SIG-M5 (cell line): ENCODE results near the gene CHCHD10.

Experiments
- DNase-seq: peaks from one replicate; lab custom pipeline; 2025; lab: John Stamatoyannopoulos, UW

CHCHD10 gene

GRCh38 chr22:23767673-23768548 is at the start of gene CHCHD10:
Gene CHCHD10, minus strand, starts transcription at chr22:23767972. Its CDS starts 98 bp downstream, at chr22:23767874.
- DNase-seq = no peak

- no peak for DNase-seq
Measured at GRCh38 chr22:23817146-23817545, 49.4 kb upstream of the CHCHD10 start.

DNA sequence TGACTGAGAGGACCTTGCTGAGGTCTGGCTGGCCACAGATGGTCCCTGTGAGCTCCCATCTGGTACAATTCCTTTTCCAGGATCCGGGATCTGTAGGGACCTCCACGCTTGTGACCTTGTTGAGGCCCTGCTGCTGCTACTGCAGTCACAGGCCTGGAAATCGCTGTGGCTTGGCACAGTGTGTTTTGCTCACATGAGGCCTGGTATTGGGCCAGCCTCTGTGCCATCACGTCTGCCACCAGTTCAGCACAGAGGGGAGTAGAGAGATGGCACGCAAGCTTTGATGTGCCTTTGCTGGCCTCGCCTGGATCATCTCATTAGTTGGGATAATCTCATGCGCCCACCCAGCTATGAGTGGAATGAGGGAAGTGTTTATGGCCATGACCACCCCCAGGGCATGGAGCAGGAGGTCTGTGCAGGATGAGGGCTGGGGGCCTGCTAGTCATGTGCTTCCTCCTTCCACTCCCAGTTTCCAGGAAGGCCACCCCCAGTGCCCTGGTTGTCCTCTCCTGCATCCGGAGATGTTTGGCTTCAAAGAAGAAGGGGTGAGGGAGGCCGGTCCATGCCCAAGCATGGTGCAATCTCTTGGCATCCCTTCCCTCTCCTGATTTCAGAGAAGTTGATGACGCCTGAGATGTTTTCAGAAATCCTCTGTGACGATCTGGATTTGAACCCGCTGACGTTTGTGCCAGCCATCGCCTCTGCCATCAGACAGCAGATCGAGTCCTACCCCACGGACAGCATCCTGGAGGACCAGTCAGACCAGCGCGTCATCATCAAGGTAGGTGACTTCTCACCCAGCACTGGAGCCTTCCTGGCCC is 48.6 kb upstream of the CHCHD10 start:
- no peak for DNase-seq

- DNase-seq = no peak
Measured at GRCh38 chr22:23815541-23816155, 47.9 kb upstream of the CHCHD10 start.

GRCh38 chr22:23812378-23812777 is 44.6 kb upstream of the CHCHD10 start:
- DNase-seq = no peak

DNA sequence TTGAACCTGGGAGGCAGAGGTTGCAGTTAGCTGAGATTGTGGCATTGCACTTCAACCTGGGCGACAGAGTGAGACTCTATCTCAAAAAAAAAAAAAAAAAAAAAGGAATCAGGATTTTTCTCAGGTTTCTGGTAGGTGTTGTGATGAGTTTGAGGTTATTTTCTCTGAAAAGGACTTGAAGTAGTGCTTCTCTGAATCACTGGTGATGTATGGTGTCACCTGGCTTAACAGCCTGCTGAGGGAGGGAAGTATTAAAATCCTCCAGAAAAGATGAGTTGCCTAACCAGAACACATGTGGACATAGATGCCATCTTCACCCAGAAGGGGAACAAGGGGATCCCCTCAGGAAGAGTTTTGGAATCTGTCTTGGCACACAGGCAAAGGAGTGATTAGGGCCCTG is 39.1 kb upstream of the CHCHD10 start:
- no peak for DNase-seq

DNA sequence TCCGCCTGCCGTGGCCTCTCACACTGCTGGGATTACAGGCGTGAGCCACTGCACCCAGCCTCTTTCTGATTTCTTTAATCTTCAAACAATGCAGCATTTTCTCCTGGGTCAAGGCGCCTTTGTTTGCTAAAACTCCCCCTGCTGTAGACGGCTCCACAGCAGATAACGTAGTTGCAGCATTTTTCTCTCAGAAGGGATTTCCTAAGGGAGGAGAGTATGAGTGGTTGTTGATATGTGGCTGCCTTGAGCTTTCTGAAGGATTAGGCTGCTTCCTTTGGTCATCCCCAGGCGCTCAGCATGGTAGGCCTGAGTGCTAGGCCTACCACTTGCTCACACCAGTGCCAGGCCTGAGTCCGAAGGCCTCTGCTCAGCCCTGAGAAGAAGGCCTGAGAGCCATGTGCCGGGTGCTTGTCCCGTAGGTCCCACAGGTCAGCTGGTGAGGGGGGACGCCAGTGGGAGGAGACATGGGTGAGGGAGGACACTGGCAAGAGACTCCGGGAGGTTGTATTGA is 37.1 kb upstream of the CHCHD10 start:
- DNase-seq = no peak

GRCh38 chr22:23803001-23803819 is 35.4 kb upstream of the CHCHD10 start:
- no peak for DNase-seq

DNA sequence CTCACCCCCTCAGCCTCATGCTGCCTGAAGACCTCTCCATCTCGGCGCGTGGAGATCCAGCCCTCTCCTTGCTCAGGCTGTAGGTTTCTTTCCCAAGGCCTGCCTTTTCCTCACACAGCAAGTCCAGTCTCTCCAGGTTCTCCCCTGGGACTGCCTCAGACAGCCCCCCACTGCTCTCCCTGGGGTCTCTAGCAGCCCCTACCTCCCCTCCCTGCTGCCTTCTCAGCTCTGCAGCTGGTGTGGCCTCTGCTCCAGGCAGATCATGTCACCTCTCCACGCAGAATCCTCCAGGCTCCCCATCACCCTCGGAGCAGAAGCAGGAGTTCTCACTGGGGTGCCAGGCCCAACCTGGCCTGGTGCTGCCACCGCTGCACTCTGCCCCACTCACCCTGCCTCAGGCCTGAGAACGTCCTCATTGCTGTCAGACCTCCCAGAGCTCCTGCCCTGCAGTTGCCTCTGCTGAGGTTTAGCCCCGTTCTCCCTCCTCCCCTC is 34.2 kb upstream of the CHCHD10 start:
- DNase-seq = no peak

- DNase-seq = no peak
Measured at GRCh38 chr22:23801238-23801821, 33.6 kb upstream of the CHCHD10 start.

GRCh38 chr22:23800297-23801237 is 32.8 kb upstream of the CHCHD10 start:
- DNase-seq = no peak

DNA sequence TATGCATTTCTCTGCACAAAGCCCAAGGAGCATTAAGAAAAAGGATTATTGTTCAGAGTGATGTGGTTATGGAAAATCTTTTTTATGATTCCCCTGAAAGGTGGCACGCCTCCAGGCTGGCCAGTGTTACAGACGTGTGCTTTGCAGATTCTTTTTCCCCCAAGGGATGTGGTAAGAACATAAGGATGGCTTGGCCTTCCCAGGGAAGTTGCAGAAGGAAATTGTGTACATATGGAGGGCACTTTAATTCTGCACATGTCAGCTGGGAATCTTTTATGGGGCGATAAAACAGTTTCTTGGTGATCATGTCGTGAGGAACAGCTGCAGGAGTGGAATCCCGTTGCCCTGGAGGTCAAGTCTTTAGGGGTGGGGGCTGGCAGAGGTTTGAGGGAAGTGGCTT is 28.7 kb upstream of the CHCHD10 start:
- no peak for DNase-seq

DNA sequence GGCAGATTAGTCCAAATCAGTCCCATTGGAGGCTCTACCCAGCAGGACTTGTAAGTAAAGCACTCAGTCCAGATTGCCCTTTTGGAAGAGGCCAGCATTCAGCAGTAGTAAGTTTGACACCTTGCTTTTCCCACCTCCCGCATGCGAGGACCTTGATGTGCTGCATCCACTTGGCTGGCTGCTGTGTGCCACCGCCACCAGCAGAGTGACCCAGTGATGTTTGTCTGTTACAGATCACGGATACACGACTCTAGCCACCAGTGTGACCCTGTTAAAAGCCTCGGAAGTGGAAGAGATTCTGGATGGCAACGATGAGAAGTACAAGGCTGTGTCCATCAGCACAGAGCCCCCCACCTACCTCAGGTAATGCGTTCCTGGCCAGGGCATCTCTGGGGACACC is 25.6 kb upstream of the CHCHD10 start:
- DNase-seq = no peak

DNA sequence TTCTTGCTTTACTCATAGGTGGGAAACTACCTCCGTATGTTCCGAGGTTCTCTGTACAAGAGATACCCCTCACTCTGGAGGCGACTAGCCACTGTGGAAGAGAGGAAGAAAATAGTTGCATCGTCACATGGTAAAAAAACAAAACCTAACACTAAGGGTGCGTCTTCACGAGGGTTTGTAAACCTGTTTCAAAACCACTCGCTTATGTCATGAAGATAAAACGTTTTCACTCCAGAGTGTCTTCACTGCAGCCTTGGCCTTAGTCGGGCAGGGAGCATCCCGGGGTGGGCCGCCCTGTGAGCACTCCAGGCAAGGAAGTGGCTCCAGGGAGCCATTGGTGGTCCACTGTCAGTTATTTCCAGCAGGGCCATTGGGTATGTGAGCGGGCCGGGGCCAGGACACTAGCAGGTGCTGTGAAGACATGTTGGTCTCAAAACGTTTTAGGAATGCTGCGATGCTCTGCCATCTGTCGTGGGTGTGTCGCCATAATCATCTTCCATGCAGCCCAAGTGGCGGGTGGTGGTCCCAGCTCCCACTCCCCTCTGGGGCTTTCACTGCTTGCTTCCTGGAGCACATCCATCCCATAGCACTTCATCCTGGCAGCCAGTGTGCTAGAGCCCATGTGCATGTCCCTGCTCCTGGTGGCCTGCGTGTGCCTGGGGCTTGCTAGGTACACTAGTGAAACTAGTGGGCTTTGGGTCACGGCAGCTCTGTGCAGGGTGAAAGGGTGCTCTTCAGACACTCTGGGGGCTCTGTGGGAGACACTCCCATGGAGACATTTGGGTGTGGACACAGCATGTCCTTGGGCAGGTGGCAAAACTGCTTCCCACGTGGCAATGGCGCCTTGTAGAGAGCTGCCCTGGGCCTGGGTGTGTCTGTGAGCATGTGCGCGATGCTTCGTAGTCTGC is 24.2 kb upstream of the CHCHD10 start:
- no peak for DNase-seq

- no peak for DNase-seq
Measured at GRCh38 chr22:23790819-23791737, 23.3 kb upstream of the CHCHD10 start.

GRCh38 chr22:23789638-23790037 is 21.9 kb upstream of the CHCHD10 start:
- DNase-seq = no peak

GRCh38 chr22:23789121-23789520 is 21.3 kb upstream of the CHCHD10 start:
- DNase-seq = no peak

DNA sequence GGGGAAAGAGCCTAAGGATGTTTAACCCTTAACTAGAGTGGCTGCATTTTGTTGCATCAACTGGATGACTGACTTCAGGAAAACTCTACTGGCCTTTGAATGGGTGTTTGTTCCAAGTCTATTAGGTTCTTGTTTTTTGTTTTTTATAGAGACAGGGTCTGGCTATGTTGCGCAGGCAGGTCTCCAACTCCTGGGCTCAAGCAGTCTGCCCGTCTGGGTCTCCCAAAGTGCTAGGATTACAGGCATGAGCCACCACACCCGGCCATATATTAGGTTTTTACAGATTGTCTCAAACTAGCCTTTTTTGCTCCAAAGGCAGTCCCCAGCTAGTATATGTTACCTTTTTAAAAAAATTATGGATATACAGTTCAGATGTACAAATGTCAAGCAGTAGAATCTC is 20.1 kb upstream of the CHCHD10 start:
- DNase-seq = no peak
